LHCN-M2 (cell line): Measurements from ENCODE around the gene PF4V1. TPM values are rescaled to one million over a fixed set of nuclear protein-coding genes. Genes with fewer than 3 reads are reported as not detected.

Experiments
- DNase-seq: peaks from one replicate; pipeline ENCODE4 v3.0.0-alpha.2; 2012; ENCODE audit warnings: low read depth
- polyA plus RNA-seq: library from polyadenylated mRNA; unstranded; fragments of >200 nt; gene quantifications from one replicate; pipeline ENCODE4 v1.2.1, GENCODE V29; 2012; ENCODE audit warnings: missing spikeins
- total RNA-seq: library from RNA; depleted of rRNA; stranded (reverse); fragments of >200 nt; gene quantifications from 2 replicates; pipeline ENCODE4 v1.2.3, GENCODE V29; 2014; rRNA removed

Gene PF4V1, protein sequence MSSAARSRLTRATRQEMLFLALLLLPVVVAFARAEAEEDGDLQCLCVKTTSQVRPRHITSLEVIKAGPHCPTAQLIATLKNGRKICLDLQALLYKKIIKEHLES
- not detected in 2 replicates for total RNA-seq
- polyA plus RNA-seq = not detected

DNA sequence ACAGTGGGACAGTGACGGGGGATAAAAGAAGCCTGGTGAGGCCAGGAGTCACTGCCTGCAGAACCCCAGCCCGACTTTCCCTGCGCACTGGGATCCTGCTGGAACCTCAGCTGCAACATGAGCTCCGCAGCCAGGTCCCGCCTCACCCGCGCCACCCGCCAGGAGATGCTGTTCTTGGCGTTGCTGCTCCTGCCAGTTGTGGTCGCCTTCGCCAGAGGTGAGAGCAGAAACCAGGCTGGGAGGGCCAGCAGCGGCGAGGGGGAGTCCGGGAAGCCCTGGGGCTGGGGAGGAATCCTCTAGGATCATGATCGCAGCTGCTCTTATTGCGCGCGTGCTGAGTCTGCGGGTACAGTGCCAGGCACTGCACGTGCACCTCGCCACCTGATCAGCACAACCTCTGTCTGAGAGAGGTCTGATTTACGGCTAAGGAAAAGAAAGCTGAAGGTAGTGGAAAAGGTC is at the start of gene PF4V1:
Gene PF4V1 (plus strand): TSS at position 51 of the 459 bp plus-strand sequence. CDS start 67 bp downstream, at position 118.
- no peak for DNase-seq

DNA sequence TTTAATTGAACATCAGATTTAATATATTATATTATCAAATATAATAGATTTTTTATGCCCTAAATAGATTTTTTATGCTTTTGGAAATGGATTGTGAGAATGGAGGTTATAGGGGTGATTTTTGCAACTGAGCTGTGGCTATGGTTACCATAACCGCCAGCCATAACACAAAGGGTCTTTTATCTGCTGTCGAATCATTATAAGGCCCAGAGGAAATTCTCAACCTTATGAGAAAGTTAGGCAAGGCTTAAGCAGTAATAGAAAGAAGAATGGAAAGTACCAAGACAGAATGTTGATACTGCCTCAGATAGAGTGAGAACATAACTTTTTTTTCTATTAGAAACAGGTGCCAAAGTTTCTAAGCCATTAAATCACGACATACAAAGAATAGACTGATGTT is 42.9 kb upstream of the PF4V1 start:
- DNase-seq = no peak

DNA sequence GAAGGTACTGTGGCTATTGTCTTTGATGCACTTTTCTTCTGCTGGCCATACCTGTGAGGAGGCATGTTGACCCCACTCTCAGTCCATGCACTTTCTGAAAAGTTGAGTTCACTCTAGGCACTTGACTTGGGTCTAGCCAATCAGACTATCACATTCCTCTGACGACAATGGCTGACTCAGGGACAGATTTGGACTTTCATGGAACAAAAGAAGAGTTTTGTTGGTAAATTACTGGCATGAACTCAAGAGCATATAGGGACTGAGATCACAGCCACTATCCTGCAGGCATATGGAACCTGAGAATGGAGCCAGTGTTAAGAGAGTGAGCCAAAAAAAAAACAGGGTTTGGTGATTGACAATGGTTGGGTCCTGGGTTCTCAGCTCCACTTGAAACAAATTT is 41.3 kb upstream of the PF4V1 start:
- DNase-seq = no peak

DNA sequence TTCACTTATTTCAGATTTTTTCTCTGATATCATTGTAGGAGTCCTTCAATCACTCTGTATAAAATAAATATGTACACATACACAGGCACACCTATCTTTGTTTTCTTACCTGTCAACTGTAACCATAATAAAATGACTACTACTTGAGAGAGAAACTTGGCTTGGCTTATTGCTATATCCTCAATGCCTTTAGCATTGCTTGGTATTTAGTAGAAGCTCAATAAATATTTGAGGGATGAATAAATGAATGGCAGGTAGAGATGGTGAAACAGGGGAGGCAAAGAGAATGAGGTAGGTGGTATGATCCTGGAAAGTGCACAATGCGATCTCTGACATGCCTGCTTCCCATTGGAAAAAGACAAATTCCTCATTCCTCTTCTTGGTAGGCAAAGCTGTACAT is 38.4 kb upstream of the PF4V1 start:
- DNase-seq = no peak

DNA sequence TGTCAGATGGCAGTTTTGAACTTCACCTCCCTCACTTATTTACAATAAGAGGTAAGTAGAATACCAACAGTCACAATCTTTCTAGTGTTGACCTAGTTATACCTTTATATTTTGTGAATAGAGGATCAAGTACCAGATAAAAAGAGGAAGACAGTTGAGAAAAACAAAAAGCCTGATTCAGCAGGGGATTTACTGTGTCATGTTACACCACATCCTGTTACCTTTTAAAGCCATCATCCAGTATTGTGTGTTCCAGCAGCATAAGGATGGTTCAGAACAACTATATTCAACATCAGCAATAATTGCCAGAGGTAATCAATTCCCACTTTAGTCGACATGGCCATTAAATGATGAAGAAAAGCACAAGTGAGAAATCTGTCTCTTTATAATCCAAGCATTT is 38.0 kb upstream of the PF4V1 start:
- DNase-seq = peak; percentile 50

DNA sequence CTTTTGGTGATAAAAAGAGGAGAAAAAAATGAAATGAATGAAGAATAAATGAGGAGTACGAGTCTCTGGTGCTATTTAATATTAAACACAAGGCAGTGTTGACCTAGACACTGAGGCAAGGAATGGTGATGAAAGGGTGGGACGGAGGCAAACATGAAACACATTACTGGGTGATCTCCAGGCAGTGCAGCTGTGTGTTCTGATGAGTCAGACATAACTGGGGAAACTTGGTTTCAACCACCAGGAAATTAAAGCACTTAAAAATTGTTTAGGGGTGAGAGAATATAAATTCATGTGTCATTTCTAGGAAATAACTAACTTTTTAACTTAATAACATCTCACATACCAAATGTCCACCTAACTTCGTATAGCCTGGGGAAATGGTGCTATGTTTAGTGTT is 36.3 kb upstream of the PF4V1 start:
- DNase-seq = peak; percentile 92

DNA sequence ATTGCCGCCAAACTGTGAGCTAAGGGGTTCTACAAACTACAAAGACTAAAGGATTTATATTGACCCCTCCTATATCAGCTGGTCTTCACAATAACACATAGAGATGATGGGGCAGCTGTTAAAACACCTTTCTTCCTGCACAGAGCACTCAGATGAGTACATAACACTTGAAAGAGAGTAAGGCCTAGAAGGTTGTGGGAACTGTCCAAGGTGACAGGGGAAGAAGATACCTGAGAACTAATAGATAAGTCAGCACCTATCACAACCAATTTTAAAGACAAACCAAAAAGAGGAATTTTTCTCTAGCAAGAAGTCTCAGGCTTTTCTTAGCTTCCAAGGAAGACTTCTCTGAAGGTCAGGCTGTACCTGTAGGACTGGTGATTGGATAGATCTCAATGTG is 35.8 kb upstream of the PF4V1 start:
- no peak for DNase-seq

DNA sequence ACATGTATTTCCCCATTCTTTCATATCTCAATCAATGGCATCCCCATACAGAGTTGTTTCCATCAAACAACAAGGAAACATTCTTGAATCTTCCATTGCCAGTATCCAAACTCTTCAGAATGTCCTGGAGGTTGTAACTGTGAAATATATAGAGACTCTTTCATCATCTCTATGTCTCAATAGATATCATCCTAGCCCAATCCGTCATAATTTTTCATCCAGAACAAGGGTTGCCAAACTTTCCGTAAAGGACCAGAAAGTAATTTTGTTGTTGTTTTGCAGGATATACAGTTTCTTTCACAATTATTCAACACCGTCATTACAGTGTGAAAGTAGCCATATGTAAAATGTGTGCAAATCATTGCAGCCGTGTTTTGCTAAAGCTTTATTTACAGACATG is 31.8 kb upstream of the PF4V1 start:
- DNase-seq = no peak

DNA sequence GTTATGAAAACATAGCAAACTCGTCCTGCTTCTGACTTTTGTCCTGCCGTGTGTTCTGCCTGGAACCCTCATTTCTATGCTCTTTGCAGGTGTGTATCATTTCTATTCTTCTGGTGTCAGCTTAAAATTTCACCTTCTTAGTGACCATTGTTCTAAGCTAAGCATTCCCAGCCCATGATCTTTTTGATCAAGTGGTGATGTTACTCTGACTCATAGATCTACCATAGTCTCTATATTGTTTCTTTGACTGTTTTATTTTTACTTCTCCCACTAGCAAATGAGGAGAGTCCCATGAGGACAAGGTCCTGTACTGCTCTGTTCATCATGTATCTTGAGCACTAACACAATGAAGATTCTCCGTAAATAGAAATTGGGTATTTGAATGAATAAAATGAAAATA is 30.7 kb upstream of the PF4V1 start:
- peak; percentile 50 for DNase-seq

DNA sequence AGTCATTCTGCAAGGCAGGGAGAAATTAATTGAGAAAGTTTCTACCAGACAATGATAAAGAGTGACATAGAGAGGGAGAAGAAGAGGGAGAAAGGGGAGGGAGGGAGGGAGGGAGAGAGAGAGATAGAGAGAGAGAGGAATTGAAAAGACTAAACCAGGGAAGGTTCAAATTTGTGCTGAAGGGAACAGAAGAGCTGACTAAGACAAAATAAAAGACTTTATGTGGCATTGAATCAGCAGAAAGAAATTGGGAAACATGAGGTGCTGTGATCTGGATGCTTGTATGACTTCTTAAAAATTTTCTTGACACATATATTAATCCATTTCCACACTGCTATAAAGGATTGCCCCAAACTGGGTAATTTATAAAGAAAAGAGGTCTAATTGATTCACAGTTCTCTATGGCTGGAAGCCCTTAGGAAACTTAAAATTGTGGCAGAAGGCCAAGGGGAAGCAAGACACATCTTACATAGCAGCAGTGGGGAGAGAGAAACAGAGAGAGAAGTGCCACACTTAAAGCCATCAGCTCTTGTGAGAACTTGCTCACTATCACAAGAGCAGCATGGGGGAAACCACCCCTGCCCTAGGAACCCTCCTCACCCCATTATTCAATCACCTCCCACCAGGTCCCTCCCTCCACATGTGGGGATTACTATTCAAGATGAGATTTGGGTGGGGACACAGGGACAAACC is 30.1 kb upstream of the PF4V1 start:
- no peak for DNase-seq

DNA sequence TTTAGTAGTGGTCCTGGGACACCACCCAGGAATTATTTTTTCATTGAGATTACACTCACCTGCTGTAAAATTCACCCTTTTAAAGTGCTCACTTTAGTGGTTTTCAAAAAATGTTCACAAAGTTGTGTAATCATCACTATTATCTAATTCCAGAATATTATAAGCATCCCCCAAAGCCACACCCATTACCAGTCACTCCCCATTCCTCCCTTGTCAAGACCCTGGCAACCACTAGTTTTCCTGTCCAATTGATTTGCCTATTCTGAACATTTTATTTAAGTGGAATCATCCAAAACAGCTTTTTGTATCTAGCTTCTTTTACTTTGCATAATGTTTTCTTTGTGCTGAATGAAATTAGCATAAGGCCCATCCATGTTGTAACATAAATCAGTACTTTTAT is 29.3 kb upstream of the PF4V1 start:
- DNase-seq = no peak

DNA sequence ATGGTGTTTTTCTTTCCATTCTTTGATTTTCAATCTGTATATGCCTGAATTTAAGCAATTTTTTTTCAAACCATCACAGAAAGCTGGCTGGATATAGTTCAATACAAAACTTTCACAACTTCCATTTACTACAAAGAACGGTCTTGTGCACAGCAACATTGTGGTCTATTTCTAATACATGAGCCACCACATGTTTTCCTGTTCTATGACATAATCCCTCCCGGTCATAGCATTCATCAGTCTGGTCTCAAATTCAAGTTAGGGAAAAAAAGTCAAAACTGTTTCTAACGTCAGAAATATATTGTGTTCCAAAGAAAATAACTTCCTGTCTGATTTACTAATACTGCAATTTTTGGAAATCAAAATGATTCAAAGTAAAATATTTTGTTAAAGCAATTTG is 24.1 kb upstream of the PF4V1 start:
- DNase-seq = peak; percentile 72

DNA sequence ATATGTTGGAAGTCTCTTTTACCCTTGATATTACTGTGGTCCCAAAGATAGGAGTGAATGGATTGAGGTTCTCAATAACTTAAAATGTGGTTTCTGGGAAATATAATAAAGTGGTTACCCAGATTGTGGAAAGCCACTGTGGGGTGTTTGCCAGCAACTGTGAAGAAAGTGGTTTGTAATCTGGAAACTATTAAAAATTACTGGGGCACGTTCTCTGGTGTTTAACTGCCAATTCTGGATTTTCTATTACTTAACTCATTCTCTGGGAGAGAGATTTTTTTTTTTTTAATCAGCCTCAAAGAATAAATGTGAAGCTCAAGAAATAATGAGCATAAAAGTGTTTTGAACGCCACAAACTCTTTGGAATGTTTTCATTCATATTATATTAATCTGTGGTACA is 21.5 kb upstream of the PF4V1 start:
- no peak for DNase-seq

DNA sequence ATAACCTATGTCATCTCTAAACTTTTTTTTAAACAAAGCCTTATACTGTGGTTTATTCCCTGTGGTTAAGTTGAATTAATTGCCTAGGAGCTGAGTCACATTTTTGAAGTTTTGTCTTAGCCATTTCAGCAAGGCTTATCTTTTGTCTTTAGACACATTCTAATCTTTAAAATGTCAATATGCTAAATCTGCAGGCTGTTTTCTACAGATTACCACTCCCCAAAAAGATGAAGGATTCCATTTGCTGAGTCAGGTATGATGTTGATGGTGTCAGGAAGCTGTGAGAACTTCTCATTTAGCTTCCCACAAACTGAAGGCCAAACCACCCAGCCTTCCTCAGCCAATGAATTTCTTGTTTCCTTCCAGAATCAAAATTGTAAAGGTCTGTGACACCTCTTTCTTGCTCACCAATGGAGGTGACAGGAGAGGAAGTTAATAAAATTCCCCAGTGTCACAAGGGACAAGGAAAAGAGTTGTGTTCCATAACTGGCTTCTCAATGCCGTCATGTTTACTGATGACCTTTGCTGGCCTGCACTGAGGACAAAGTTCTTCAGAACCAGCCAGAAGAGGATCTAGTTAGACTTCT is 20.4 kb upstream of the PF4V1 start:
- peak; percentile 65 for DNase-seq

DNA sequence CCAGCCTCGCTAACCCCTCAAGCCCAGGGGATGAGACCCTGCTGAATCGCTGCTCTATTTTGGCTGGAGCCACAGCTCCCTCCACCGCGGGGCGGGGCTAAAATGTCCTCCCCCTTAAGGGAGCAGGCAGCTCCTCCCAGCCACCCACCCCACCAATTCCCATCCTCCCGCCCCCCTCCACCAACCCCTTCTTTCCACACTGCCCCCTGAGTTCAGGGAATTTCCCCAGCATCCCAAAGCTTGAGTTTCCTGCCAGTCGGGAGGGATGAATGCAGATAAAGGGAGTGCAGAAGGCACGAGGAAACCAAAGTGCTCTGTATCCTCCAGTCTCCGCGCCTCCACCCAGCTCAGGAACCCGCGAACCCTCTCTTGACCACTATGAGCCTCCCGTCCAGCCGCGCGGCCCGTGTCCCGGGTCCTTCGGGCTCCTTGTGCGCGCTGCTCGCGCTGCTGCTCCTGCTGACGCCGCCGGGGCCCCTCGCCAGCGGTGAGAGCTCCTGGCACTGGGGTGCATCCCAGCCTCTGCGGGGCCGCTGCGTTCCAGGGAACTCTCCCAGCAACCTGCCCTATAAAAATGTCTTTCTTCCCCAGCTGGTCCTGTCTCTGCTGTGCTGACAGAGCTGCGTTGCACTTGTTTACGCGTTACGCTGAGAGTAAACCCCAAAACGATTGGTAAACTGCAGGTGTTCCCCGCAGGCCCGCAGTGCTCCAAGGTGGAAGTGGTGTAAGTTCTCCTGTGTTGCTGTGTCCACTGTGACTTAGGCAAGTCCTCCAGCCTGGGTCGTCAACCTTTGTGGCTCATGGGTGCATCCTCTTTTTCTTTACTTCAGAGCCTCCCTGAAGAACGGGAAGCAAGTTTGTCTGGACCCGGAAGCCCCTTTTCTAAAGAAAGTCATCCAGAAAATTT is 16.5 kb upstream of the PF4V1 start, which contains the start of gene CXCL6:
Gene CXCL6 (plus strand): TSS at position 306 of the 907 bp plus-strand sequence. CDS start 73 bp downstream, at position 379.
- DNase-seq = no peak

DNA sequence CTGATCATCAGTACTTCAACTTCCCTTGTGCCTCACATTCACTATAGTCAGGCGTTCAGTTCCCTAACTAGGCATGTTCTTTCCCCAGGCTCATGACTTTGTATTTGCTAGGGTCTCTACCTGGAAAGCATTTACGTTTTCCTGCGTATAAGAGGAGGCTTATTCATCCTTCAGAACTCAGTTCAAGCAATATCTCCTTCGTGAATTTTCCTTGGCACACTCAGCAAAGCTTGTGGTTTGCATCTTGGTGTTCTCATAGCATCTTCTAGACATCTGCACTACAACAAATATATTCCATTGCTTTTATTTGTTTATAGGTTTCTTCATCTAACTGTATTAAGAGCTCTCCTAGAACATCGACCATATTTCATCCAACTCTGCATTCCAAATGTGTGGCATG is 14.0 kb upstream of the PF4V1 start:
- DNase-seq = no peak

DNA sequence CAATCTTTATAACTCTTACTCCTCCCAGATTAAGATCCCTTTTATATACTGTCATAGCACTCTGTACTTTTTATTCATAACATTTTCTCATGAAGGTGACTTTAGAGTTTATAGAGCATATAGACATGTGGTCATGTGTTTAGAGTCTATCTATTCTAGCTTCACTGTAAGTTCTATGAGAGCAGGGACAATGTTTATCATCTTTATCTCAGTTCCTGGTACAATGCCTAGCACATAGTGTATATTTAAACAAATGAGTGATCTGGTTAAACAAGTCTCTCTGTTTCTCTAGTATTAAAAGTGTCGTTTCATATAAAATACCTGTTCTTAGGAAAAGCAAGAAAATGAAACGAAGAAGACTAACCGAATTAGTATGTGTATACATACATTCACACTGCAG is 13.4 kb upstream of the PF4V1 start:
- DNase-seq = no peak

DNA sequence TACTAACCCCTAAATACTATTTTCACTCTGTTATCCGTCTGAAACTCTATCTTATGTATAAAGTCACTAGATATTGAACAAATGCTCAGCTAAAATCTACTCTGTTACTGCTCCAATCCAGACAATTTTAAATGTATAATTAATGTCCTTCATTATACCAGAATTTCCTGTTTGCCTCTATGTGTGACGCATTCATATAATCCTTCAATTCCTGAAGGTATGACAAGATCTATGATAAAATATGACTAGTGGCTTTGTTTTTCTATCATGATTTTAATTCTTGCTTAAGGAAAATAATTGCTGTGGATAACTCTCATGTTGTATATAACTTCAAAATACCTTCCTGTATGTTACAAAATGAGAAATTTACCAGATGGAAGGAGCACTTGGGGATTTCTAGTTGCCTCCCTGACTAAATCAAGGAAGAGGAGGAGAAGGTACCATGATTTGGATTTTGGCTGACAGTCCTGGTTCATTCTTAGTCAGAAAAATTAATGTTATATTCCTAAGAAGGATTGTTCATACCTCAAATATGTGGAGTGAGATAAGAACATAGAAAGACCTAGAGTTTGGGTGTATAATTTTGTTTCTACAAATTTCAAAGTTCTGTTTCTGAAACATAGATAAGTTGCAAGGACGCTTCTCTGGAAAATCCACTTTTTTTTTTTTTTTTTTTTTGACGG is 11.7 kb upstream of the PF4V1 start:
- no peak for DNase-seq

DNA sequence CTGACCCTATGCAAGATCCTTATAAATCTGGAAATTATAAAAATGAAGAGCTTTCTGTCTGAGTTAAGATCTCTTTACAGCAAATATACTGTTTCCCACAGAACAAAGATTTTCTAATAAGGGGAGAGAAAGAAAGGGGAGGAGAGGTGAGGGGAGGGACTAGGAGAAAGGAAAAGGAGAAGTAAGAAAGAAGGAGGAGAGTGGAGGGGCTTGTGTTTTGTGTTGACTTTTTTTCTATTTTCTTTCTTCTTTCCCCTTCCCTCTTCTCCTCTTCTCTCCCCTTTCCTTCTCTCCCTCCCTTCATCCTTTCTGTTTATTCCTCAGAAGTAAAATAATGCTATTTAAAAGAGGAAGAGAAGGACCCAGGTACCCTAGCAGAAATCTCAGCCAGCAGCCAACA is 10.4 kb upstream of the PF4V1 start:
- no peak for DNase-seq

DNA sequence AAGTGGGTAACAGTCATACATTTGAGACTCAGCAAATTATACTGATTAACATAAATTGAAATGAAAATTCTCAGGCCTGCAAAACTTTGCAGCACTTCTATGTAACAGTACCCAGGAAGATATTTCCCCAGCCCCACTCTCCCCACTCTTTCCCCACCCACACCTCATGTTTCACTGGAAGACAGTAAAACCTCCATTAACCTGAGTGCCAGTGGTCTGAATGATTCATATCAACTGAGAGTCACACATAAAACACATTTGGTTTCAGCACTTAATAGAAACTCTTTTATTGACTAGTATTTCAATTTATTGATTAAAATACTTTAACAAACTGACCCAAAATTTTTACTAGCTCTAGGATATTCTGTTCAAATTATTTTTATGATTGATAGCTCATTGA is 9.7 kb upstream of the PF4V1 start:
- DNase-seq = peak; percentile 55

DNA sequence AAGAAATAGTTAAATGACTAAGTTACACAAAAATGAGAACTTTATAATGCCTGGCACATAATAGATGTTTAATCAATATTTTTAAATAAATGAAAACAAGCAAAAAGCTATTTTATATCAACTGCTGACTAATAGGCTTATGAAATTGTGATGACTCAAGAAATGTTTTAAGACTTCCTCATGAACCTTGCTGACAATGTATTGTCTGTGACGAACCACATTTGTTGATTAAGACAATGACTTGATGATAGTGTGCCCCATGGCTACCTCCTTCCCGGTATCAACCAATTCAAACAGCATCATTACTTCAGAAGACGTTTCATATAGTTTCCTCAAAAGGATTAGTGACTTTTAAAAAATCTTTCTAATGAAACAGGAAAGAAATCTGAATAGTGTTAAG is 8.8 kb upstream of the PF4V1 start:
- peak; percentile 74 for DNase-seq
